GM12891 (cell line): Measurements from ENCODE around the gene CELF5.
A peak's percentile ranks its signal among the peaks of the same experiment; 100 is the strongest.

Source experiments
- DNase-seq: peaks from one replicate; pipeline ENCODE4 v3.0.0; 2011; ENCODE audit warnings: low spot score; ENCODE audit not compliant: insufficient read length
- FAIRE-seq: peaks from 2 replicates; lab custom pipeline; 2011; peaks lifted over from hg19 to GRCh38; lab: Jason Lieb, UNC
- PAX5 ChIP-seq: IDR thresholded peaks from 2 replicates; pipeline ENCODE4 v1.6.1; 2011; ENCODE audit warnings: low read length, moderate library complexity, mild to moderate bottlenecking; ENCODE audit not compliant: insufficient read depth, severe bottlenecking
- POLR2A ChIP-seq: IDR thresholded peaks from 2 replicates; pipeline ENCODE4 v1.6.1; 2011; ENCODE audit warnings: low read depth, low read length, control low read depth
- POLR2AphosphoS5 ChIP-seq: IDR thresholded peaks from 2 replicates; pipeline ENCODE4 v1.6.1; 2011; ENCODE audit warnings: low read depth, low read length, control low read depth
- POU2F2 ChIP-seq: IDR thresholded peaks from 2 replicates; pipeline ENCODE4 v1.6.1; 2011; ENCODE audit warnings: low read depth, mild to moderate bottlenecking, control low read depth, low read length, moderate library complexity
- SPI1 ChIP-seq: IDR thresholded peaks from 2 replicates; pipeline ENCODE4 v1.6.1; 2011; ENCODE audit warnings: low read depth, low read length, control low read depth
- TAF1 ChIP-seq: IDR thresholded peaks from 2 replicates; pipeline ENCODE4 v1.6.1; 2011; ENCODE audit warnings: low read depth, low read length, control low read depth

Gene CELF5

GRCh38 chr19:3302755-3303154 is 78.3 kb downstream of the CELF5 start:
- FAIRE-seq (no peak), DNase-seq (no peak)
- TF ChIP-seq POLR2A: no peak
- TF ChIP-seq SPI1: no peak
- TF ChIP-seq PAX5: no peak
- TF ChIP-seq POU2F2: no peak
- TF ChIP-seq POLR2AphosphoS5: no peak
- no peak for TF ChIP-seq TAF1

- FAIRE-seq (no peak), DNase-seq (peak; percentile 75)
- TF ChIP-seq POU2F2 (no peak), POLR2AphosphoS5 (no peak), TAF1 (no peak), SPI1 (no peak), POLR2A (no peak), PAX5 (no peak)
Observed at GRCh38 chr19:3304871-3305423, 80.5 kb downstream of the CELF5 start.

- no peak for TF ChIP-seq POLR2A
- no peak for TF ChIP-seq POU2F2
- TF ChIP-seq TAF1: no peak
- TF ChIP-seq SPI1: no peak
- no peak for TF ChIP-seq PAX5
- no peak for TF ChIP-seq POLR2AphosphoS5
- no peak for DNase-seq
- no peak for FAIRE-seq
Observed at GRCh38 chr19:3309724-3310123, 85.3 kb downstream of the CELF5 start.

- TF ChIP-seq POLR2A (no peak), SPI1 (no peak), POU2F2 (no peak), PAX5 (no peak), TAF1 (no peak), POLR2AphosphoS5 (no peak)
- FAIRE-seq (no peak), DNase-seq (no peak)
Observed at GRCh38 chr19:3310280-3310679, 85.8 kb downstream of the CELF5 start.

DNA sequence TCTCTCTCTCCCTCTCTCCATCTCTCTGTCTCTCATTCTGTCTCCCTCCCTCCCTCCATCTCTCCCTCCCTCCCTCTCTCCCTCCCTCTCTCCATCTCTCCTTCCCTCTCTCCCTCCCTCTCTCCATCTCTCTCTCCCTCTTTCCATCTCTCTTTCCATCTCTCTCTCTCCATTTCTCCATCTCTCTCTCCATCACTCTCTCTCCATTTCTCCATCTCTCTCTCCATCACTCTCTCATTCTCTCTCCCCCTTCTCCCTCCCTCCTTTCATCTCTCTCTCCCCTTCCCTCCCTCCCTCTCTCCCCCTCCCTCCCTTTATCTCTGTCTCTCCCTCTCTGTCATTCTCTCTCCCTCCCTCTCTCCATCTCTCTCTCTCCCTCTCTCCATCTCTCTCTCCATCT is 86.2 kb downstream of the CELF5 start:
- FAIRE-seq (no peak), DNase-seq (no peak)
- TF ChIP-seq SPI1: no peak
- TF ChIP-seq TAF1: no peak
- no peak for TF ChIP-seq PAX5
- TF ChIP-seq POLR2AphosphoS5: no peak
- no peak for TF ChIP-seq POU2F2
- TF ChIP-seq POLR2A: no peak

- TF ChIP-seq SPI1: no peak
- TF ChIP-seq TAF1: no peak
- TF ChIP-seq POLR2AphosphoS5: no peak
- TF ChIP-seq POU2F2: no peak
- TF ChIP-seq PAX5: no peak
- TF ChIP-seq POLR2A: no peak
- DNase-seq: no peak
- FAIRE-seq: no peak
Observed at GRCh38 chr19:3313199-3313575, 88.7 kb downstream of the CELF5 start.

DNA sequence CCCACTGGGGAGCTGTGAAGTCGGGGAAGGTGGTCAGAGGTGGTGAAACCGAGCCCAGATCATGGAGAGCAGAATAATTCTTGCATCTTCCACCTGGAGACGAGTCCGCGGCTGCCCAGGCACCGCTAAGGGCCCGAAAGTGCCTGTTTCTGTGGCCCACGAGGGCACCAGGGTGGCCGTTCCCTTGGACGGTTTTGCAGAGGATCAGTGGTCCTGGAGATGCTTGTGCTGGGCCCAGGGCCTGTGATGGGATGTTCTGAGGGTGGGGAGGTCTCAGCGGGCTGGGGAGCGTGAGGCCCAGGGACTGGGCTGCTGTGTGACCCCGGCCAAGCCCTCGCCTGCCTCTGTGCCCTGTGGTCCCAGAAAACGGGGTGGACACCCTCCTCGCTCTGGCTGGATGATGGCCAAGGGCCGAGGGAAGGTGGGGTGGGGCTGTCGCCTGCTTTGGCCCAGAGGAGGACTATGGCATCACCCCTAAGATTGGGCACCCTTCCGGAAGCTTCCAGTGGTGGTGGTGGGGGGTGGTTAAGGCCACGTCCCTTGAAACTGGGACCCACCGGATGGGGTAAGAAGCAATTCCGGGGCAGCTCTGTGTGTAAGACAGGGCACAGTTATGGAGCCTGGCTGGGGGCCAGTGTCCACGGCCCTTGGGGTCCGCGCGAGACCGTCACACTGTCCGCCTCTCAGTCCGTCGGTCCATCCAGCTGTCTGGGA is 90.7 kb downstream of the CELF5 start:
- no peak for FAIRE-seq
- DNase-seq: no peak
- no peak for TF ChIP-seq POLR2AphosphoS5
- TF ChIP-seq POLR2A: no peak
- no peak for TF ChIP-seq SPI1
- no peak for TF ChIP-seq TAF1
- TF ChIP-seq POU2F2: no peak
- TF ChIP-seq PAX5: no peak

- no peak for TF ChIP-seq POU2F2
- TF ChIP-seq POLR2AphosphoS5: no peak
- no peak for TF ChIP-seq PAX5
- TF ChIP-seq TAF1: no peak
- no peak for TF ChIP-seq SPI1
- no peak for TF ChIP-seq POLR2A
- DNase-seq (no peak), FAIRE-seq (no peak)
Observed at GRCh38 chr19:3315676-3315973, 91.2 kb downstream of the CELF5 start.

GRCh38 chr19:3316132-3316648 is 91.7 kb downstream of the CELF5 start:
- no peak for DNase-seq
- no peak for TF ChIP-seq POLR2AphosphoS5
- TF ChIP-seq POLR2A: no peak
- TF ChIP-seq PAX5: no peak
- TF ChIP-seq SPI1: no peak
- no peak for TF ChIP-seq POU2F2
- TF ChIP-seq TAF1: no peak
- FAIRE-seq: no peak

DNA sequence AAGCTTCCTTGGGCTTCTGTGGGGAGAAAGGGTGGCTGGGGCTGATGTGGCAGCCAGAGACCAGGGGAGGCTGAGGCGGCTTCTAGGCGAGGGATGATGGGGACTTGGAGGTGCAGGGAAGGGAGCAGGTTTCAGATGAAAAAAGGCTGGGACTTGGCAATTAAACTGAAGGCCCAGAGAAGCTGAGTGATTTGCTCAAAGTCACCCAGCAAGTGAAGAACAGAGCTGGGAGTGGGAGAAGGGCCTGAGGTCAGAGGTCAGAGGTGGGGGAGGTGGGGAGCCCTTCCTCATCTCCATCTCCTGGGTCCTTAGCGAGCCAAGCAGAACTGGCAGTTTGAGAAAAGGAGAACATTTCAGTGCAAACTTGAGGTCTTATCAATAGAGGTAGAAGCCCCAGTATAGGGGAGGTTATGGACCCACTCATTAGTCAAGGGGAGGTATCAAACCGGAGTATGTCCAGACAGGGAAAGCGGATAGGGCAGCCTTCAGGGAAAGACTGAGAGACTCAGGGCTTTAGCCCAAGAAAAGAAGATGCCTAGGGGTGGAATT is 92.3 kb downstream of the CELF5 start:
- TF ChIP-seq POLR2A (no peak), PAX5 (no peak), POU2F2 (no peak), TAF1 (no peak), POLR2AphosphoS5 (no peak), SPI1 (no peak)
- FAIRE-seq (no peak), DNase-seq (no peak)
